Medulla oblongata (tissue), 1 donor: ENCODE measurements around the gene SLC1A2.

ENCODE experiments used
- DNase-seq: peaks from one replicate; pipeline ENCODE4 v3.0.0-alpha.2; 2015; ENCODE audit errors: extremely low spot score

Gene SLC1A2

GRCh38 chr11:35419184-35419829, at the start of gene SLC1A2:
Gene SLC1A2 (minus strand): TSS chr11:35419558. CDS start chr11:35418966, 592 bp downstream.
- DNase-seq, result no peak

GRCh38 chr11:35466058-35466457, 46.7 kb upstream of the SLC1A2 start:
- no peak for DNase-seq

- DNase-seq, result peak; percentile 60
These were observed 45.0 kb upstream of the SLC1A2 start for GRCh38 chr11:35464308-35464707.

GRCh38 chr11:35463331-35463751, 44.0 kb upstream of the SLC1A2 start:
- no peak for DNase-seq

GRCh38 chr11:35461917-35462538, 42.7 kb upstream of the SLC1A2 start:
- no peak for DNase-seq

- no peak for DNase-seq
These were observed 40.1 kb upstream of the SLC1A2 start for GRCh38 chr11:35459489-35459888.

- DNase-seq, result no peak
These were observed 39.5 kb upstream of the SLC1A2 start for GRCh38 chr11:35458846-35459245.

GRCh38 chr11:35454362-35454761, 35.0 kb upstream of the SLC1A2 start:
- no peak for DNase-seq

- no peak for DNase-seq
These were observed 17.4 kb upstream of the SLC1A2 start for GRCh38 chr11:35436581-35437250.

GRCh38 chr11:35433588-35433987, 14.2 kb upstream of the SLC1A2 start:
- no peak for DNase-seq

- no peak for DNase-seq
These were observed 13.1 kb upstream of the SLC1A2 start for GRCh38 chr11:35432464-35432863.

- peak; percentile 71 for DNase-seq
These were observed 7.7 kb upstream of the SLC1A2 start for GRCh38 chr11:35427071-35427470.

GRCh38 chr11:35426351-35426750, 7.0 kb upstream of the SLC1A2 start:
- DNase-seq, result no peak

GRCh38 chr11:35425603-35426212, 6.3 kb upstream of the SLC1A2 start:
- no peak for DNase-seq

GRCh38 chr11:35424157-35424940, 5.0 kb upstream of the SLC1A2 start:
- DNase-seq, result no peak

GRCh38 chr11:35420371-35420770, 1.0 kb upstream of the SLC1A2 start:
- DNase-seq, result no peak

GRCh38 chr11:35419830-35420333, 524 bp upstream of the SLC1A2 start:
- DNase-seq, result no peak

- no peak for DNase-seq
These were observed 825 bp downstream of the SLC1A2 start for GRCh38 chr11:35418282-35419183.

GRCh38 chr11:35415487-35415886, 3.9 kb downstream of the SLC1A2 start:
- DNase-seq, result no peak

GRCh38 chr11:35414776-35415175, 4.6 kb downstream of the SLC1A2 start:
- DNase-seq, result no peak

- DNase-seq, result no peak
These were observed 5.0 kb downstream of the SLC1A2 start for GRCh38 chr11:35414311-35414710.
